IPS-18c (cell line): ENCODE data around the gene SIL1.

Experiments used
- H3K4me3 ChIP-seq: 2 replicates; pipeline ENCODE4 v1.7.0; 2013; ENCODE audit warnings: low read depth, mild to moderate bottlenecking, low read length, moderate library complexity; ENCODE audit not compliant: insufficient read depth
- H3K9me3 ChIP-seq: one replicate; pipeline ENCODE4 v1.6.1; 2013; ENCODE audit warnings: mild to moderate bottlenecking, low read length, moderate library complexity; ENCODE audit not compliant: control insufficient read depth, insufficient read depth

Gene SIL1

GRCh38 chr5:139158791-139159190 lies 39.4 kb downstream of the SIL1 start:
- Histone ChIP-seq H3K9me3 (no peaks in the 10 kb centered on the region), H3K4me3 (no peak overlapping the region)

- no peak overlapping the region for H3K4me3 ChIP-seq
These were observed 40.6 kb downstream of the SIL1 start for GRCh38 chr5:139157556-139157955.

GRCh38 chr5:139156814-139157213 lies 41.4 kb downstream of the SIL1 start:
- H3K9me3 ChIP-seq, result no peaks in the 10 kb centered on the region
- H3K4me3 ChIP-seq, result no peak overlapping the region

More at GRCh38 chr5:139157556-139157955, 40.6 kb downstream of the SIL1 start:
- H3K9me3 ChIP-seq, result no peaks in the 10 kb centered on the region

- no peaks in the 10 kb centered on the region for H3K9me3 ChIP-seq
- no peak overlapping the region for H3K4me3 ChIP-seq
These were observed 42.8 kb downstream of the SIL1 start for GRCh38 chr5:139155333-139155732.

- H3K4me3 ChIP-seq, result no peak overlapping the region
- H3K9me3 ChIP-seq, result no peaks in the 10 kb centered on the region
These were observed 46.3 kb downstream of the SIL1 start for GRCh38 chr5:139151902-139152301.

GRCh38 chr5:139150367-139150999 lies 47.7 kb downstream of the SIL1 start:
- H3K9me3 ChIP-seq, result no peaks in the 10 kb centered on the region
- no peak overlapping the region for H3K4me3 ChIP-seq

GRCh38 chr5:139149477-139150199 lies 48.5 kb downstream of the SIL1 start:
- no peak overlapping the region for H3K4me3 ChIP-seq
- no peaks in the 10 kb centered on the region for H3K9me3 ChIP-seq

GRCh38 chr5:139148986-139149385 lies 49.2 kb downstream of the SIL1 start:
- Histone ChIP-seq H3K9me3 (no peaks in the 10 kb centered on the region), H3K4me3 (no peak overlapping the region)

- no peak overlapping the region for H3K4me3 ChIP-seq
- H3K9me3 ChIP-seq, result no peaks in the 10 kb centered on the region
These were observed 49.9 kb downstream of the SIL1 start for GRCh38 chr5:139148306-139148705.

GRCh38 chr5:139147483-139148087 lies 50.6 kb downstream of the SIL1 start:
- no peak overlapping the region for H3K4me3 ChIP-seq
- H3K9me3 ChIP-seq, result no peaks in the 10 kb centered on the region

- no peaks in the 10 kb centered on the region for H3K9me3 ChIP-seq
These were observed 51.2 kb downstream of the SIL1 start for GRCh38 chr5:139146809-139147482.

GRCh38 chr5:139141446-139142204 lies 56.5 kb downstream of the SIL1 start:
- Histone ChIP-seq H3K9me3 (no peaks in the 10 kb centered on the region), H3K4me3 (no peak overlapping the region)

More at GRCh38 chr5:139146809-139147482, 51.2 kb downstream of the SIL1 start:
- H3K4me3 ChIP-seq, result no peak overlapping the region

GRCh38 chr5:139140591-139141071 lies 57.5 kb downstream of the SIL1 start:
- H3K4me3 ChIP-seq, result no peak overlapping the region
- no peaks in the 10 kb centered on the region for H3K9me3 ChIP-seq

- H3K9me3 ChIP-seq, result no peaks in the 10 kb centered on the region
- H3K4me3 ChIP-seq, result no peak overlapping the region
These were observed 59.4 kb downstream of the SIL1 start for GRCh38 chr5:139138809-139139208.

GRCh38 chr5:139138109-139138508 lies 60.1 kb downstream of the SIL1 start:
- Histone ChIP-seq H3K4me3 (no peak overlapping the region), H3K9me3 (no peaks in the 10 kb centered on the region)

GRCh38 chr5:139137697-139138096 lies 60.5 kb downstream of the SIL1 start:
- Histone ChIP-seq H3K9me3 (no peaks in the 10 kb centered on the region), H3K4me3 (no peak overlapping the region)

- H3K9me3 ChIP-seq, result no peaks in the 10 kb centered on the region
- H3K4me3 ChIP-seq, result no peak overlapping the region
These were observed 63.3 kb downstream of the SIL1 start for GRCh38 chr5:139134906-139135305.
